IPS-NIHi7 (cell line): ENCODE measurements around the gene KRTAP5-8.
"Not testable (repeated sequence)": the region's sequence is repeated elsewhere in the genome, so short reads cannot be mapped to it uniquely, and the experiment has no call there.

Experiments
- DNase-seq: peaks from one replicate; pipeline ENCODE4 v3.0.0; 2012; ENCODE audit warnings: mixed read lengths; ENCODE audit errors: extremely low spot score

Gene KRTAP5-8

GRCh38 chr11:71543866-71544265 lies 6.0 kb downstream of the KRTAP5-8 start:
- DNase-seq, result no peak

- DNase-seq, result no peak
Measured at GRCh38 chr11:71544525-71545214, 6.8 kb downstream of the KRTAP5-8 start.

- no peak for DNase-seq
Measured at GRCh38 chr11:71545405-71545966, 7.7 kb downstream of the KRTAP5-8 start.

GRCh38 chr11:71548120-71548519 lies 10.3 kb downstream of the KRTAP5-8 start, which contains the start of gene KRTAP5-9:
KRTAP5-9 (plus strand) TSS chr11:71548420; CDS start chr11:71548658, 238 bp downstream.
- DNase-seq, result no peak

- no peak for DNase-seq
Measured at GRCh38 chr11:71548716-71549151, 10.9 kb downstream of the KRTAP5-8 start.

GRCh38 chr11:71551711-71552110 lies 13.9 kb downstream of the KRTAP5-8 start:
- no peak for DNase-seq

GRCh38 chr11:71554996-71555395 lies 17.2 kb downstream of the KRTAP5-8 start:
- DNase-seq, result no peak

- no peak for DNase-seq
Measured at GRCh38 chr11:71555508-71555907, 17.7 kb downstream of the KRTAP5-8 start.

GRCh38 chr11:71556018-71556417 lies 18.2 kb downstream of the KRTAP5-8 start:
- DNase-seq, result no peak

- no peak for DNase-seq
Measured at GRCh38 chr11:71557257-71557656, 19.4 kb downstream of the KRTAP5-8 start.

- DNase-seq, result no peak
Measured at GRCh38 chr11:71558996-71559395, 21.2 kb downstream of the KRTAP5-8 start.

- no peak for DNase-seq
Measured at GRCh38 chr11:71562120-71562519, 24.3 kb downstream of the KRTAP5-8 start.

- DNase-seq, result peak; percentile 81
Measured at GRCh38 chr11:71563406-71563805, 25.6 kb downstream of the KRTAP5-8 start.

- DNase-seq, result no peak
Measured at GRCh38 chr11:71564430-71564829, 26.6 kb downstream of the KRTAP5-8 start.

GRCh38 chr11:71565263-71565662 lies 27.4 kb downstream of the KRTAP5-8 start, which contains the start of gene KRTAP5-10:
KRTAP5-10 (plus strand) TSS chr11:71565563; CDS start chr11:71565588, 25 bp downstream.
- no peak for DNase-seq

- no peak for DNase-seq
Measured at GRCh38 chr11:71566081-71566620, 28.3 kb downstream of the KRTAP5-8 start.

- DNase-seq, result not testable (repeated sequence)
Measured at GRCh38 chr11:71566626-71567599, 29.1 kb downstream of the KRTAP5-8 start.

- not testable (repeated sequence) for DNase-seq
Measured at GRCh38 chr11:71567633-71568032, 29.8 kb downstream of the KRTAP5-8 start.

- no peak for DNase-seq
Measured at GRCh38 chr11:71568704-71569349, 31.0 kb downstream of the KRTAP5-8 start.

GRCh38 chr11:71571101-71571850 lies 33.5 kb downstream of the KRTAP5-8 start:
- not testable (repeated sequence) for DNase-seq

GRCh38 chr11:71572811-71573210 lies 35.0 kb downstream of the KRTAP5-8 start:
- no peak for DNase-seq
